Tibial nerve (tissue), 4 donors: ENCODE measurements around the gene YOD1. TPM values are rescaled to one million over a fixed set of nuclear protein-coding genes. Genes with fewer than 3 reads are reported as not detected.

Source experiments
- DNase-seq, 2 donors: peaks; one replicate each; pipeline ENCODE4 v3.0.0-alpha.2; 2019; ENCODE audit warnings: low spot score in 2 of 2
- H3K27ac ChIP-seq, 4 donors: fragments of 200-600 bp; sonication (generic) in 3 of 4; one replicate each; pipeline ENCODE4 v1.5.1; 2017 to 2019; ENCODE audit warnings: mild to moderate bottlenecking in 1 of 4
- H3K27me3 ChIP-seq, 2 donors: fragments of 200-600 bp; sonication (generic) in 1 of 2; one replicate each; pipeline versions ENCODE4 v1.5.1 to v1.6.0; 2017 to 2019
- H3K36me3 ChIP-seq, 3 donors: fragments of 200-600 bp; sonication (generic); one replicate each; pipeline ENCODE4 v1.5.1; 2018 to 2019
- H3K4me1 ChIP-seq, 4 donors: fragments of 200-600 bp; sonication (generic) in 3 of 4; one replicate each; pipeline ENCODE4 v1.5.1; 2017 to 2019
- H3K4me3 ChIP-seq, 4 donors: fragments of 200-600 bp; sonication (generic) in 3 of 4; one replicate each; pipeline ENCODE4 v1.5.1; 2017 to 2019; ENCODE audit warnings: mild to moderate bottlenecking in 1 of 4, moderate library complexity in 1 of 4
- H3K9me3 ChIP-seq, 4 donors: fragments of 200-600 bp; sonication (generic) in 3 of 4; one replicate each; pipeline ENCODE4 v1.5.1; 2017 to 2019
- CTCF ChIP-seq, 5 experiments: fragments of 200-600 bp in 3 of 5; fragments of 450-650 bp in 2 of 5; sonication (generic) in 3 of 5; IDR thresholded peaks; one replicate each; pipeline ENCODE4 v1.5.1; 2016 to 2019; ENCODE audit warnings: antibody characterized with exemption in 5 of 5, mild to moderate bottlenecking in 3 of 5, moderate library complexity in 2 of 5
- EP300 ChIP-seq, 2 donors: sonication (generic); formaldehyde crosslinking; IDR thresholded peaks; one replicate each; pipeline ENCODE4 v1.6.1; 2017; ENCODE audit warnings: antibody characterized with exemption in 2 of 2, mild to moderate bottlenecking in 1 of 2
- POLR2A ChIP-seq, 2 donors: fragments of 450-650 bp; IDR thresholded peaks; one replicate each; pipeline ENCODE4 v1.6.1; 2017; ENCODE audit warnings: antibody characterized with exemption in 2 of 2, mild to moderate bottlenecking in 2 of 2, moderate library complexity in 2 of 2
- WGBS, 2 donors: methylation state at CpG; one replicate each; pipeline ENCODE4 v1.1.5; 2018; 5-methylcytosine and 5-hydroxymethylcytosine counted together
- total RNA-seq, 4 donors: library from RNA; depleted of rRNA; stranded (reverse); fragments of >200 nt; gene quantifications; one replicate each; pipeline ENCODE4 v1.1.0, GENCODE V29; 2016

YOD1 gene
- total RNA-seq, 4 donors from 2014 or later, result 6.9 to 11.8 (median 10.7) TPM

GRCh38 chr1:207027921-207028320 lies 23.1 kb downstream of the YOD1 start:
- H3K27me3 ChIP-seq, result peaks cover 0 to 3% of the 10 kb centered on the region in 2 donors
- no peaks in the 10 kb centered on the region for H3K9me3 ChIP-seq
- no peak for DNase-seq
- no peaks in the 10 kb centered on the region for H3K36me3 ChIP-seq
- 79 to 83% methylated on average over 1 of the region's 1 CpG for WGBS, 2 donors
- no peak overlapping the region for H3K4me3 ChIP-seq
- TF ChIP-seq POLR2A (IDR thresholded peaks at IDR 0.05), result no peak
- peaks cover 0 to 40% (median 23%) of the 10 kb centered on the region in 4 donors for H3K4me1 ChIP-seq
- H3K27ac ChIP-seq, result peak overlapping the region in 1 of 4 donors; percentile 31

- TF ChIP-seq EP300 (IDR thresholded peaks at IDR 0.05) (no peak), POLR2A (IDR thresholded peaks at IDR 0.05) (no peak)
- Histone ChIP-seq H3K27me3 (peaks cover 0 to 2% of the 10 kb centered on the region in 2 donors), H3K4me3 (no peak overlapping the region), H3K4me1 (peaks cover 0 to 45% (median 23%) of the 10 kb centered on the region in 4 donors), H3K27ac (peak overlapping the region in 1 of 4 donors; percentile 31), H3K9me3 (no peaks in the 10 kb centered on the region), H3K36me3 (no peaks in the 10 kb centered on the region)
- DNase-seq, result no peak
- 94 to 95% methylated on average over 18 of the region's 18 CpGs for WGBS, 2 donors
These were observed 23.7 kb downstream of the YOD1 start for GRCh38 chr1:207027206-207027777.

GRCh38 chr1:207026104-207026534 lies 24.9 kb downstream of the YOD1 start:
- Histone ChIP-seq H3K9me3 (no peaks in the 10 kb centered on the region), H3K4me3 (no peak overlapping the region), H3K27me3 (no peaks in the 10 kb centered on the region), H3K36me3 (no peaks in the 10 kb centered on the region), H3K4me1 (peaks cover 0 to 52% (median 23%) of the 10 kb centered on the region in 4 donors), H3K27ac (peak overlapping the region in 2 of 4 donors; percentile 11 to 38)
- 28 to 39% methylated on average over 4 of the region's 4 CpGs for WGBS, 2 donors
- DNase-seq, result no peak
- TF ChIP-seq EP300 (IDR thresholded peaks at IDR 0.05) (no peak), CTCF (IDR thresholded peaks at IDR 0.05) (no peak), POLR2A (IDR thresholded peaks at IDR 0.05) (no peak)

- Histone ChIP-seq H3K27ac (peak overlapping the region in 3 of 4 donors; percentile 26 to 50 (median 38)), H3K4me1 (peaks cover 0 to 60% (median 23%) of the 10 kb centered on the region in 4 donors), H3K4me3 (no peak overlapping the region), H3K9me3 (no peaks in the 10 kb centered on the region), H3K36me3 (no peaks in the 10 kb centered on the region), H3K27me3 (no peaks in the 10 kb centered on the region)
- no peak for DNase-seq
- TF ChIP-seq POLR2A (IDR thresholded peaks at IDR 0.05) (no peak), EP300 (IDR thresholded peaks at IDR 0.05) (no peak), CTCF (IDR thresholded peaks at IDR 0.05) (no peak)
- WGBS, 2 donors, result 12 to 42% methylated on average over 1 to 5 of the region's 5 CpGs
These were observed 25.7 kb downstream of the YOD1 start for GRCh38 chr1:207025146-207025880.

- no peak for DNase-seq
- no peaks in the 10 kb centered on the region for H3K27me3 ChIP-seq
- peaks cover 0 to 60% (median 23%) of the 10 kb centered on the region in 4 donors for H3K4me1 ChIP-seq
- no peak overlapping the region for H3K4me3 ChIP-seq
- no peak for TF ChIP-seq CTCF (IDR thresholded peaks at IDR 0.05)
- no peak for TF ChIP-seq EP300 (IDR thresholded peaks at IDR 0.05)
- no peak for TF ChIP-seq POLR2A (IDR thresholded peaks at IDR 0.05)
- WGBS, 2 donors, result 63 to 75% methylated on average over 13 to 18 of the region's 18 CpGs
- peak overlapping the region in 3 of 4 donors; percentile 3 to 50 (median 26) for H3K27ac ChIP-seq
- no peaks in the 10 kb centered on the region for H3K9me3 ChIP-seq
- no peaks in the 10 kb centered on the region for H3K36me3 ChIP-seq
These were observed 26.5 kb downstream of the YOD1 start for GRCh38 chr1:207024202-207025145.
